ENCODE measurements around the gene FARS2.

Gene FARS2

GRCh38 chr6:5595184-5595583 lies 333.9 kb downstream of the FARS2 start:
- DNase-seq = no peak

GRCh38 chr6:5597413-5597812 lies 336.1 kb downstream of the FARS2 start:
- DNase-seq = no peak

GRCh38 chr6:5598123-5598522 lies 336.8 kb downstream of the FARS2 start:
- DNase-seq = no peak

- DNase-seq = no peak
Measured at GRCh38 chr6:5599127-5599526, 337.8 kb downstream of the FARS2 start.

- no peak for DNase-seq
Measured at GRCh38 chr6:5605937-5606336, 344.6 kb downstream of the FARS2 start.

- no peak for DNase-seq
Measured at GRCh38 chr6:5606546-5606945, 345.2 kb downstream of the FARS2 start.

GRCh38 chr6:5610640-5611039 lies 349.3 kb downstream of the FARS2 start:
- DNase-seq = no peak

- no peak for DNase-seq
Measured at GRCh38 chr6:5617179-5617578, 355.9 kb downstream of the FARS2 start.

GRCh38 chr6:5619249-5619648 lies 357.9 kb downstream of the FARS2 start:
- peak; percentile 46 for DNase-seq

- no peak for DNase-seq
Measured at GRCh38 chr6:5622276-5623005, 361.1 kb downstream of the FARS2 start.

- DNase-seq = no peak
Measured at GRCh38 chr6:5623769-5624168, 362.5 kb downstream of the FARS2 start.

- DNase-seq = no peak
Measured at GRCh38 chr6:5624256-5624655, 362.9 kb downstream of the FARS2 start.

- DNase-seq = no peak
Measured at GRCh38 chr6:5626727-5627426, 365.6 kb downstream of the FARS2 start.

GRCh38 chr6:5630636-5631035 lies 369.3 kb downstream of the FARS2 start:
- no peak for DNase-seq

- DNase-seq = no peak
Measured at GRCh38 chr6:5632348-5632935, 371.1 kb downstream of the FARS2 start.

- no peak for DNase-seq
Measured at GRCh38 chr6:5634525-5634924, 373.2 kb downstream of the FARS2 start.

- DNase-seq = no peak
Measured at GRCh38 chr6:5636210-5637030, 375.1 kb downstream of the FARS2 start.

GRCh38 chr6:5637714-5638113 lies 376.4 kb downstream of the FARS2 start:
- DNase-seq = no peak

- no peak for DNase-seq
Measured at GRCh38 chr6:5638666-5639065, 377.4 kb downstream of the FARS2 start.

GRCh38 chr6:5639193-5639592 lies 377.9 kb downstream of the FARS2 start:
- DNase-seq = no peak

- DNase-seq = no peak
Measured at GRCh38 chr6:5640614-5641013, 379.3 kb downstream of the FARS2 start.

- DNase-seq = no peak
Measured at GRCh38 chr6:5644523-5645185, 383.3 kb downstream of the FARS2 start.

Measured in CD4-positive, alpha-beta T cell treated with Interleukin-15 for 1 hour (primary cell).